Epithelial cell of prostate (primary cell): ENCODE measurements around the gene TUT1.
"Not testable (repeated sequence)": the region's sequence is repeated elsewhere in the genome, so short reads cannot be mapped to it uniquely, and the experiment has no call there.

Source experiments
- DNase-seq: peaks from one replicate; pipeline ENCODE4 v3.0.0-alpha.2; 2011; ENCODE audit warnings: low read depth, low spot score
- H3K27ac ChIP-seq: fragments of 450-650 bp; 2 replicates; pipeline ENCODE4 v1.5.1; 2017; ENCODE audit warnings: mild to moderate bottlenecking

TUT1 gene

GRCh38 chr11:62605902-62606301, 14.6 kb upstream of the TUT1 start:
- no peak overlapping the region for H3K27ac ChIP-seq
- DNase-seq, result no peak

- no peak overlapping the region for H3K27ac ChIP-seq
- DNase-seq, result no peak
Measured at GRCh38 chr11:62605467-62605866, 14.1 kb upstream of the TUT1 start.

DNA sequence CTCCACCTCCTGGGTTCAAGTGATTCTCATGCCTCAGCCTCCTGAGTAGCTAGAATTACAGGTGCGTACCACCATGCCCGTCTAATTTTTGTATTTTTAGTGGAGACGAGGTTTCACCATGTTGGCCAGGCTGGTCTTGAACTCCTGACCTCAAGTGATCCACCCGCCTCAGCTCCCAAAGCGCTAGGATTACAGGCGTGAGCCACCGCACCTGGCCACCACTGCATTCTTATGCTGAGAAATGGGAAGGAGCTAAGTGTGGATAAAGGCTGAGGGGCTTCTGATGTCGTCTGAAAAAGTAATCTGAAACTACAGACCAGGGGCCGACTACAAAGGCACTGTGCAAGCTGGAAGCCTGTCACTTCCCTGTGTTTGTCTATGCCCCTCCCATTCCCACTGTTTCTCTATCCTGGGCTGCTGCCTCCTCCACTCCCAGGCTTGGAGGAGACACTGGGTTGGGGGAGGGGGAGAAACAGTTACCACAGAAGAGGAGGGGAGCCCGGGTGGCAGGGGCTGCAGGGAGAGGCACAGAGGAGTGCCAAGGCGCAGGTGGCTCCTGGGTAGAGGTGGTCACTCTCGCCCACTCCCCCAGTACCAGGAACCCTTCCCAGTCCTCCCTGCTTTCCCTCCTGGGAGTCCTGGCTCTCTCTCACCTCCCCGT, 13.3 kb upstream of the TUT1 start:
- H3K27ac ChIP-seq, result no peak overlapping the region
- no peak for DNase-seq

- no peak overlapping the region for H3K27ac ChIP-seq
- DNase-seq, result no peak
Measured at GRCh38 chr11:62603776-62604299, 12.5 kb upstream of the TUT1 start.

- DNase-seq, result no peak
- peak overlapping the region; percentile 94 for H3K27ac ChIP-seq
Measured at GRCh38 chr11:62603072-62603408, 11.7 kb upstream of the TUT1 start.

GRCh38 chr11:62602141-62603071, 11.1 kb upstream of the TUT1 start:
- H3K27ac ChIP-seq, result peak overlapping the region; percentile 94
- DNase-seq, result no peak

DNA sequence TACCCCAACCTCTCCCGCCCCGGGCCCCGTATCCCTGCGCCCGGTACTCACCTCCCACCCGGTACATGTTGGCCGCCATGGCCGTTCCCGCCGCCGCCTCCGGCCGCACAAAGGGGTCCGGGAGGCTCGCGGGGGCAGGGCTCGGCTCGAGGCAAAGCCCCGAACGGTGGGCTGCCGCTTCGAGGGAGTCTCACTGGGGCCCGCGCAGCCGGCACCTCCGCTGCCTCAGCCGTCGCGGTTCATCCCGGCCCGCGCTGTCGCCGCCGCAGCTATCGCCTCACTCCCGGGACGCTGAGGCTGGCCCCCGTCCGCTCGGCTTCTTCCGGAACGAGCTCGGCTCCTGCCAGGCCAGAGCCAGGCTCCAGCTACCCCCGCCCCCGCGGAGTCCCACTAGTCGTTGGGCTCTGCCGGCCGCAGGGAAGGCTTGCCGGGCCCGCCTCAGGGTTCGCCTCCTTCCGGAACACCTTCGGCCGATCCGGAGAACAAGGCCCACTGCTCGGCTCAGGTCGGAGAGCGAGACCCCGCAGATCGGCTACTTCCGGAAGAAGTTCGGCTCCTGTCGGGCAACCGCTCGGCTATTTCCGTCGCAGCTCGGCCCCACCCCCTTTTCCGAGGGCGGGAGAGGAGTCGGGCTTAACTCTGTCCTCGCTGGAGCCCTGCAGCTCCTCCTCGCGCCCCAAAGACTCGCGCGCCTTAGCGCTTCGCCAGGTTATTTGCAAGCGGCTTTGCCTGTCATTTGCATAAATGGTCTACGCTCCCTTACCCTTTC, 10.2 kb upstream of the TUT1 start, which contains the start of gene MTA2:
Gene MTA2, minus strand, starts transcription at position 494 of the 769 bp plus-strand sequence. Its CDS starts 415 bp downstream, at position 79.
- peak; percentile 90 for DNase-seq
- peak within 1 kb of the TSS; percentile 94 for H3K27ac ChIP-seq

DNA sequence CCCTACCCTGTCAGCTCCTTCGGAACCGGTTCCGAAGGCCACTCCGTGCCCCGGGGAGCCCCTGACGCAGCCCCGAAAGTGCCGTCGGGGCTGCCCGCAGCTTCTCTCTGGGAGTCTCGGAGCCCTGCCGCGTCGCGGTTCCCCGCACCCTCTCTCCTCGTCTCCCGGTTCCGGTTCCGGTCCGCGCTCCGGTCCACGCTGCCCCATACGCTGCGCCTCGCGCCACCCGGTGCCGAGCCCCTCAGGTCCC, 9.7 kb upstream of the TUT1 start:
- no peak for DNase-seq
- H3K27ac ChIP-seq, result peak overlapping the region; percentile 94

GRCh38 chr11:62600367-62601121, 9.2 kb upstream of the TUT1 start:
- no peak for DNase-seq

GRCh38 chr11:62599901-62600300, 8.6 kb upstream of the TUT1 start:
- peak overlapping the region; percentile 94 for H3K27ac ChIP-seq
- peak; percentile 90 for DNase-seq

More at GRCh38 chr11:62600367-62601121, 9.2 kb upstream of the TUT1 start:
- H3K27ac ChIP-seq, result peak overlapping the region; percentile 94

DNA sequence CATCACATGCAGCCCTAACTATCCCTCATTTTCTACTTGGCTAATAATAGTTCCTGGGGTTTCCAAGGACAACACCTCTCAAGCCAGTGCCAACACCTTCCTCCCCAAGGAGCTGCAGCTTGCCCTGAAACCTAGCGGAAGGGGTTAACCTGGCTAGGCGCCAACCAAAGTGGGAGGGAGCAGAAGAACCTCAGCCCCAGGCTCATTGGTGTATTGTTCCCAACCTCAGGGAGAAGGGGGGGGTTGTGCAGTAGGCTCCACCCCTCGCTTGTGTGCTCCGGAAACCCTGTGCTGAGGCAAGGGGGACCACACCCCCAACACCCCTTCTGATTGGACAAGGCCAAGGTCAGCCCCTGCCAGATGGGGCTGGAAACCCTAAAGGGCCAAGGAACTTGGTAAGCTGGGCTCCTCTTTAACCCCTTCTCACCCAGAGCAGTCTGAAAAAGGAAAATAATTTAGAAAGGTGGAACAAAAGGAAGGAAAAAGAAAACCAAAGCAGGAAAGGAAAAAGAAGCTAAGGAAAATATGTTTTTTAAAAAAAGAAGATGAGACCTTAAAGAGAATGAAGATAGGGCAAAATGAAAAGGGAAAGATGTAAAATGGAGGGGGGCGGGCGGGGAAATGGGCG, 7.9 kb upstream of the TUT1 start:
- peak overlapping the region; percentile 94 for H3K27ac ChIP-seq
- DNase-seq, result peak; percentile 91

GRCh38 chr11:62595124-62595523, 3.8 kb upstream of the TUT1 start:
- DNase-seq, result no peak
- no peak overlapping the region for H3K27ac ChIP-seq

- DNase-seq, result peak; percentile 48
- no peak overlapping the region for H3K27ac ChIP-seq
Measured at GRCh38 chr11:62593434-62594044, 2.2 kb upstream of the TUT1 start.

GRCh38 chr11:62592989-62593421, 1.7 kb upstream of the TUT1 start:
- peak overlapping the region; percentile 81 for H3K27ac ChIP-seq

GRCh38 chr11:62592146-62592815, 958 bp upstream of the TUT1 start:
- H3K27ac ChIP-seq, result peak overlapping the region; percentile 81
- DNase-seq, result no peak

More at GRCh38 chr11:62592989-62593421, 1.7 kb upstream of the TUT1 start:
- no peak for DNase-seq

GRCh38 chr11:62588966-62589637, 2.2 kb downstream of the TUT1 start:
- H3K27ac ChIP-seq, result no peak overlapping the region
- DNase-seq, result no peak

DNA sequence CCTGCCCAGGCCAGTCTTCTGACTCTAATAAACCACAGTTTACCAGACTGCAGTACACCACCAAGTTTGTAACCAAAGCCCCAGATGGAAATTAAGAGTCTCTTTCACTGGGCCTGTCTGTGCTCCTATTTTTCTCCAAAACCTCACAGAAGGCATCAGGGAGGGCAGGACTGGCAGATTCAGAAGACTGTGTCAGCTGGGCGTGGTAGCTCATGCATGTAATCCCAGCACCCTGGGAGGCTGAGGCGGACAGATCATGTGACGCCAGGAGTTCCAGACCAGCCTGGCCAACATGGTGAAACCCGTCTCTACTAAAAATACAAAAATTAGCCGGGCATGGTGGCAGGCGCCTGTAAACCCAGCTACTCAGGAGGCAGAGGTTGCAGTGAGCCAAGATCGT, 6.0 kb downstream of the TUT1 start:
- H3K27ac ChIP-seq, result peak overlapping the region; percentile 28
- not testable (repeated sequence) for DNase-seq

- not testable (repeated sequence) for DNase-seq, H3K27ac ChIP-seq
Measured at GRCh38 chr11:62581735-62582134, 9.6 kb downstream of the TUT1 start.
